NAMALWA (cell line): ENCODE measurements around the gene SELPLG.
"Not testable (repeated sequence)": the region's sequence is repeated elsewhere in the genome, so short reads cannot be mapped to it uniquely, and the experiment has no call there.

Source experiments
- DNase-seq: peaks from one replicate; pipeline ENCODE4 v3.0.0-alpha.2; 2015; ENCODE audit warnings: low spot score

Gene SELPLG

DNA sequence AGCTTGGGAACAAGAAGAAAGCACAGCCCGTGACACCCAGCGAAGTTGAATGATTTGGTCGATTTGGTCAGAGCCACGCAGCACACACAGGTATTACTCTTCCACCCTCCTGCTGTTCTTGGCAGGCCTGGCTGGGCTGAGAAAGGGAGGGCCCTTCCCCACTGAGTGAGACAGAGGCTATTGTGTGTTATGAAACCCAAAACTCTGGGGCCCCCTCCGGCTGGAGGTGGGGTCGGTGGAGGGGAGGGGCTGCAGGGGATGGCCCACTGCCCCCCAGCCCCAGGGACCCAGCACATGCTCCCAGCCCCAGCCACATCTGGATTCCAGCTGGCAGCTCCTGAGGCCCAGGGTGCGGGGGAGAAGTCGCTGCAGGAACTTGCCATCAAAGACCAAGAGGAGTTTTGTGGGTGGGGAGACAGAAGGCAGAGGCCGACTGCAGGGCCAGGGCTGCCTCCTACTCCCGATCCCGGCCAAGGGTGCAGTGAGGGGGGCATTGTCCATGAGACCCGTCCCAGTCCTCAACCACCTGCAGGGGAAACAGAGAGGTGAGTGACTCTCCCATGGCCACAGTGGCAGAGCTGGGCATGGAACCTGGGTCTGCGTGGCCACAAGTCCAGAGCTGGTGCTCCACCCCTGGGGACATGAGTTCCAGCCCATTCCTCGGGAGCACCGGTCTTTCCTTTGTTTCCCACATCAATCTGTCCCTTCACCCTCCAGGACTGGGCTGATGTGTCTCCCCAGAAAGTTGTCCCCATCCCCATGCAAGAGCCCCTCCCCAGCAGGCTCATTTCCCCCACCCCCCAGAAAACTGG is 44.5 kb downstream of the SELPLG start:
- DNase-seq = no peak

DNA sequence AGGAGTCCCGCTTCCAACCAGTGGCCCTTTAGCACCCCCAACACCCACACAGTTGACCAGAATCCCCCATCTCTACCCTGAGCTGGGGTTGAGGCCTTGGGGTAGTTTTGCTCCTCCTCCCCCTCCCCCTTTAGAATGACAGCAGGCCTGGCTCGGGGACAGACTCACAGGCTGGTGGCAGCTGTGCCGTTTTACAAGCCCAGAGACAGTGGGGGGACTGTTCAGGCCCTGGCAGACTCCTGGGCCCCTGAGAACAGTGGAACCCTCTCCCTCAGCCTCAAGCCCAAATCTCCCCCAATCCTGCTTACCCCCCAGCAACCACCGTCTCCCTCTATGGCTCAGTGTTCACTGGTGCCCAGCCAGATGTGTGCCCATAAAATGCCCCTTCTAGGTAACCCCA is 45.9 kb downstream of the SELPLG start:
- DNase-seq = no peak

DNA sequence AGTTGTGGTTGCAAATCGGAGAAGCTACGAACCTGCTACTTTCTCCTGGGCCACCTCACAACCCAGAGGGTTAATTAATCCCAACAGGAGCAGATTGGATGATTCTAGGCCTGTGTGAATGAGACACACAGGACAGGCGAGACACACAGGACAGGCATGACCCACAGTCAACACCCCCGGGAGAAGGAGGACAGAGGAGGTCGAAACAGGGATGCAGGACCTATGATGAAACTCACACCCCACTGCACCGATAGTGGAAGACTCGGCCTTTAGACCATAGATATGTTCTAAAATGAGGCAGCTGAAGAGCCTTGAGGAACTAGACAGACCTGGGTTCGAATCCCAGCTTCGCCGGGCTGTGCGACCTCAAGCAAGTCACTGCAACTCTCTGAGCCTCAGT is 47.4 kb downstream of the SELPLG start:
- no peak for DNase-seq

DNA sequence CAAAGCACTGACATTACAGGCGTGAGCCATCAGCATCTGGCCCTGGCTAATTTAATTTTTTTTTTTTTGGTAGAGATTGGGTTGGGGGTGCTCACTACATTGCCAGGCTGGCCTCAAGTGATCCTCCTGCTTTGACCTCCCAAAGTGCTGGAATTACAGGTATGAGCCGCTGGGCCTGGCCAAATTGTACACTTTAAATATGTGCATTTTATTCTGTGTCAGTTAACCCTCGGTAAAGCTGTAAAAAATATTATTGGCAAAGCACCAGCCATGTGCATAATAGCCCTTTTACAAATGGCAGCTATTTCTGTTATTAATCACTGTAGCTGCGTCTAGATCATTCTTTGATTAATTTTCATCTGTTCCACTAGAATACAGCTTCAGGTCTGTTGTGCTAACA is 47.8 kb downstream of the SELPLG start:
- DNase-seq = no peak

DNA sequence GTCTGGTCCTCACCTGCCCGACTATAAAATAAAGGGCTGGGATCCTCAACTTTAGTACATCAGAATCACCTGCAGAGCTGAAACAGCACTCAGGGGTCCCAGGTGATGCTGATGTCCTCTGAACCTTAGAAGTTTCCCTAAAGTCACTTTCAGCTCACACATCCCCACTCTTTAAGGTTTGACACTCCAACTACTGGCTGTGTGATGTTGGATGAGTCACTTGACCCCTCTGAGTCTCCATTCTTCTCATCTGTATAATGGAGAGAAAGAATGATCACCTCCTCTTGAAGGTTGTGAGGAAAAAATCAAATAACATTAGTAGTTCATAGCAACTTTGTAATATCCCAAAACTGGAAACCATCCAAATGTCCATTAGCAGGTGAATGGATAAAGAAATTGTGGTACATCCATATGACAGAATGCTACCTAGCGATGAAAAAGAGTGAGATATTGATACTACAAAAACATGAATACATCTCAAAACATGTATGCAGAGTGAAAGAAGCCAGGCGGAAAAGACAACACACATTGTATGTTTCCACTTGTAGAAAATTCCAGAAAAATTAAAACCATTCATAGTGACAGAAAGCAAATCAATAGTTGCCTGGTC is 49.1 kb downstream of the SELPLG start:
- DNase-seq = no peak

DNA sequence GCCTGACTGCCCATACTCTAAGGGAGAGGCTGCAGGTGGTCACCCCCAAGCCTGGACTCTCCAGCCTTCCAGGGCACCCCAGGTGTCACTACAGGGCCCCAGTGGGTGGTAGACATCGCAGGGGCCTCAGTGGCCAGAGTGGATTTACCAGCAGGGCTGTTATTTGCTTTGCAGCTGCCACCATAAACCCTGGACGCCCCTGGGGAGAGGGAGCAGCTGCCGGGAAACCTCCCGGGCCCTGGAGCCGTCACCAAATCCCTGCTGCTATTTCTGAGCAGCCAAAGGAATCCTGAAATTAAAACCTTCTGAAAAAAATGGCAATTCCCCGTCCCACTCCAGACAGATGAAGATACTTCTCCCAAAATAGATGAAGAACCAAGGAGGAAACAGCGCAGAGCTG is 49.7 kb downstream of the SELPLG start:
- DNase-seq = no peak

DNA sequence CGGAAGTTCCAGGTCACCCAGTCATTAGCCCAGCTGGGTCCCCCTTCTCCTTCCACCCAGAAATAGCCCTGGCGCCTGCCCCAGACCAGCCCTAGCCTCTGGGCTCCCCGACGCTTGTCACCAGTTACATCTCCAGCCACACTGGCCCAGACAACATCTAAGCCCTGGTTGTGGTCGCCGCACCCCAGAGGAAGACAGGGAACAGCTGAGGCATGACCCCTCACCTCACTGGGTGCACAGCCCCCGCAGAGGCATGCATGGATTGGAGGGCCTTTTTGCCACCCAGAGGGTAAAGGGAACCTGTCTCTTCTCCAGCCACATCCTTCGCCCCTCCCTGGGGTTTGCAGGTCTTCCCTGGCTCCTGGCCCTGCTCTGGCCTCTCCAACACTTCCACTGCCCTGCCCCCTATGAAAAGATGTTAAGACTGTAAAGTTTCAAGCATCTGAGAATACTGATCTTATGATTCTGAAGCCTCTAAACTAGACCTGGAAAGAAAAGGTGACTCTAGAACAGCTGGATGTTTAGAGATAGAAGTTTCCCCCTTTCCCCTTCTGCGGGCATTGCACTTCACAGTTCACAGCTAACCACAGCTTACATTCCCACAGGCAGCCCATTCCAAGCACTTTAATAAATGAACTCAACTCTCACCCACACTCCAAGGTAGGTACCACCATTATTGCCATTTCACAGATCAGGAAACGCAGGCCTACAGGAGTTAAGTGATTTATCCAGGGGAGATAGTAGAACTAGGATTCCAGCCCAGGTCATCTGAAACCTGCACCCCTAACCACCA is 50.5 kb downstream of the SELPLG start:
- DNase-seq = no peak

DNA sequence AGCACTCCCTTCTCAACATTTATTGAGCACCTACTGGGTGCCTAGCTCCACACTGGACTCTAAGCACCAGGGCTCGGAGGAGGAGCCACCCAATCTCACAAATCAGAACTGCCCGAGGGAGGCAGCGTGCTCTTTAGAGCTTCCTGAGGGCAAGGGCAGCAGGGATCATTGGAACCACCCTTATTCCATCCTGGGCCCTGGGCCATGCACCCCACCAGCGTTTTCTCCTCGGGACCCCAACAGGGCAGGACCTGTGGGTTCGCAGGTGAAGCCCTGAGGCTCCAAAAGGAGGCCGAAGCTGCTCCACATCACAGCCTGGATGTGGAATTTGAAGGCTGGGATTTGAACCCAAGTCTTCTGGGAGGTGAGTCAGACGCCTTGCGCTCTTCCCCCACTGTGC is 51.2 kb downstream of the SELPLG start:
- no peak for DNase-seq

DNA sequence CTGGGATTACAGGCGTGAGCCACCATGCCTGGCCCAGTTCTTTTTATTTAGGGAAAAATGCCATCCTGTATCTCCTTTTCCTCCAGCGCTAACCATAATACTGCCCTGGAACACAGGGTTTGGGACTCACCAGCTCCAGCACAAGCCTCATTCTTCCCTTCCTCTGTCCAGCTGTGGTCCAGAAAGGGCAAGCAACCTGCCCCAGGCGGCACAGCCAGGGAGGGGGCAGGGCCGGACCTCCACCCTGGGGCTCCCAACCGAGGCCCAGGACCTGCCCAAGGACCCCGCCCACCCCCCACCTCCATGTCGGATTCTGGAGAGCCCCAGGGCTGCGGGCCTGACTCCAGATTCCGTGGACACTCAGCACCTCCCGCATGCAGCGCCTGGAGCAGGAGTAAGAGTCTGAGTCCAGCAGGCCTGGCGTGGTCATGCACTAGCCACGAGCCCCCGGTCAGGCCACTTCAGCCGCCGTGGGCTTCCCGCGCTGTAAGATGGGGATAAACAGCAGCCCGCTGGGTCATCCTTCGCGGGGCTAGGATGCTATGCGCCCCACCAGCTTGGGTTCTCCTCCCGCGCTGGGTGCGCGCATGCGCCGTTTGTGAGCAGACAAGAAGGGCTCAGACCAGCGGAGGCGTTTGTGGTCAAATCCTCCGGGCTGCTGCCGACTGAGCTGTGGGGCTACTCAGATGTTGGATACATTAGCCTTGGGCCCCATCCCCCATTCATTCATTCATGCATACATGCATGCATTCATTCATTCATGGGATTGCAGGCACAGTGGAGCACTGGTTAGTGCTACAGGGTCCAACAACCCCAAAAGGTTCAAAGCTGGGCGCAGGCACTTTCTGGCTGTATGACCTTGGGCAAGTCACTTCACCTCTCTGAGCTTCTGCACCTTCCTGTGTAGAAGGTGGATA is 52.1 kb downstream of the SELPLG start:
- no peak for DNase-seq

DNA sequence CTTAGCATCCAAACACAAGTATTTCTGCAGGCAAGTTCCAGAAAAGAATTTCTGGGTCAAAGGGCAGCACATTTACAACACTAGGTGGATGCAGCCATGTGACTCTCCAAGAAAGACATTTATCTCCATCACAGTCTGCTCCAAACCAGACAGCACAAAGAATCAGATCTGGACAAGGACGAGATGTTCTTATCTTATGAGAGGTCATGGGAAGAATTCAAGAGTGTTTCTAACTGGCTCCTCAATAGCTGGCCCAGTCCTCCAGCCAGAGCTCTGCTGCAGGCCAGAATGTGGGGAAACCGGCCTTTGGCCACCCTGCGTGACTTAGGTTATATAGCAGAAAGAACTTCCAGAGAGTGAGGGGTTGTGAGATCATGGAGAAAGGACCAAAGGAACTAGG is 53.2 kb downstream of the SELPLG start:
- DNase-seq = no peak

DNA sequence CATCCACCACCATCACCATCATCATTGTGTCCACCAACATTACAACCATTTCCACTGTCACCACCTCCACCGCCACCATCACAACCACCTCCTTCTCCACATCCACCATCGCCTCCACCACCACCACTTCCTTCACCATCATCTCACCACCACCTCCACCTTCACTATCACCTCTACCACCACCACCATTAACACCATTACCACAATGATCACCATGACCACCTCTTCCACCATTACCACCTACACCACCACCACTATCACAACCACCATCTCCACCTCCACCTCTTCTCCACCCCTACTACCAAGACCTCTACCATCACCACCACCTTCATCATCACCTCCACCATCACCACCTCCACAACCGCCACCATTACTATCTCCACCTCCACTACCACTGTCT is 54.9 kb downstream of the SELPLG start:
- DNase-seq = no peak

DNA sequence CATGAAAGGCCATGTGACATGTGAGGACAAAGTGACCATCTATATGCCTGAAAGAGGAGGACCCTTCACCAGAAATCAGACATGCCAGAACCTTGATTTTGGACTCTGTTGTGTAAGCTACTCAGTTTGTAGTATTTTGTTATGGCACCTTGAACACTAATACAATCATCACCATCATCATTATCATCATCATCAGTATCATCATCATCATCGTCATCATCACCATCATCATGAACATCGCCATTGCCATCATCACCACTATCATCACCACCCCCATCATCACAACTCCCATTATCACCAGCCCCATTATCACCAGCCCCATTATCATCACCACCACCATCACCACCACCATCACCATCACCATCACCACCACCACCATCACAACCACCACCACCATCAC is 55.4 kb downstream of the SELPLG start:
- no peak for DNase-seq

DNA sequence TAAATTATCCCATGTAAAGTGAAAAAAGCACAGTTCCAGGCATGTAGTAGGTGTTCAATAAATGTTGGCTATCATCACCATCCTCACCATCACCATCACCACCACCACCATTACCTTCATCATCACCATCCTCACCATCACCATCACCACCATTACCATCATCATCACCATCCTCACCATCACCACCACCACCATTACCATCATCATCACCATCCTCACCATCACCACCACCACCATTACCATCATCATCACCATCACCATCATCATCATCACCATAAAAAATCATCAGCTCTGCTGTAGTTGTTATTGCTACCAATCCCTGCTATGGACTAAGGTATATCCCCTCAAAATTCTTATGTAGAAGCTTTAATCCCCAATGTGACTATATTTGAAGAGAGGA is 56.2 kb downstream of the SELPLG start:
- no peak for DNase-seq

DNA sequence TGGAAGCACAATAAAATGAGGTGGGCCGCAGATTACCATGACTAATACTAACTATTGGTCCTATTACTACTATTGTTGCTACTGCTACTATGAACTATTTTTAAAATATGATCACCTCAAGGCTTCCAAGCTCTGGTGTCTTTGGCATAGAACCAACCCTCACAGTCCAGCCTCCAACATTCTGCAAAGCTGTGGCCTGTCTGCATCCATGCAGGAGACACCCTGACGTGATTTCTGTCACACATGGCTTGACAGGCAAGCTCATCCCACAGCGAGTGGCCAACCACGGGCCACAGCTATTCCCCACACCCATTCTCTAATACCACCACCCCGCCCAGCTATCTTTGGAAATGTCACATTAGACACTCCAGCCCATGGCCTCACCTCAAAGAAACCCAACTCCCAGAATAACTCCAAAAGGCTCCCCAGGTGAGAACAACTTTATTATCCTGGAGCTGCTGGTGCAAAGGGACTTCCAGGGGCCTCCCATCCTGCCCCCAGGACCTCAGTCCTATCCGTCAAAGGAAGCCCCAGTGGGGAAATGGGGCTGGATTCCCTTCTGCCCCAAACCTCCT is 56.9 kb downstream of the SELPLG start:
- no peak for DNase-seq

DNA sequence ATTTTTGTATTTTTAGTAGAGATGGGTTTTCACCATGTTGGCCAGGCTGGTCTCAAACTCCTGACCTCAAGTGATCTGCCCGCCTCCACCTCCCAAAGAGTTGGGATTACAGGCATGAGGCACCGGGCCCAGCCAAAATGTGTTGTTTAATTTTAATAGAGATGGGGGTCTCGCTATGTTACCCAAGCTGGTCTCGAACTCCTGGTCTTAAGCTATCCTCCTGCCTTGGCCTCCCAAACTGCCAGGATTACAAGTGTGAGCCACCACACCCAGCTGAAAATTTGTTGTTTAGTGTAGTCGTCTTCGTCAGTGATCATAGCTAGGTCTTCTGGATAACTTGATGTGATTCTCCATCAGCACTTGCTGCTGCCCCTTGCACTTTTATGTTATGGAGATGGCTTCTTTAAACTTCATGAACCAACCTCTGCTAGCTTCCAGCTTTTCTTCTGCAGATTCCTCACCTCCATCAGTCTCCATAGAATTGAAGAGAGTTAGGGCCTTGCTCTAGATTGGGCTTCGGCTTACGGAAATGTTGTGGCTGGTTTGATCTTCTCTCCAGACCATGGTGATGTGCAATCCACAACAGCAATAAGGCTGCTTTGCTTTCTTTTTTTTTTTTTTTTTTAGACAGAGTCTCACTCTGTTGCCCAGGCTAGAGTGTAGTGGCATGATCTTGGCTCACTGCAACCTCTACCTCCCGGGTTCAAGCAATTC is 58.3 kb downstream of the SELPLG start:
- no peak for DNase-seq

DNA sequence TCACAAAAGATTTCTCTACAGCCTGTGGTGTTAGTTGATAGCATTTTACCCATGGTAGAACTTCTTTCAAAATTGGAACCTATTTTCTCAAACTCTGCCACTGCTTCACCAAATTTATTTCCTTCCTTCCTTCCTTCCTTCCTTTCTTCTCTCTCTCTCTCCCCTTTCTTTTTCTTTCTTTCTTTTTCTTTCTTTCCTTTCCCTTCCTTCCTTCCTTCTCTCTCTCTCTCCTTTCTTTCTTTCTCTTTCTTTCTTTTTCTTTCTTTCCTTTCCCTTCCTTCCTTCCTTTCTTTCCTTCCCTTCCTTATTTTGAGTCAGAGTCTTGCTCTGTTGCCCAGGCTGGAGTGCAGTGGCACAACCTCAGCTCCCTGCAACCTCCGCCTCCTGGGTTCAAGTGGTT is 59.4 kb downstream of the SELPLG start:
- not testable (repeated sequence) for DNase-seq

DNA sequence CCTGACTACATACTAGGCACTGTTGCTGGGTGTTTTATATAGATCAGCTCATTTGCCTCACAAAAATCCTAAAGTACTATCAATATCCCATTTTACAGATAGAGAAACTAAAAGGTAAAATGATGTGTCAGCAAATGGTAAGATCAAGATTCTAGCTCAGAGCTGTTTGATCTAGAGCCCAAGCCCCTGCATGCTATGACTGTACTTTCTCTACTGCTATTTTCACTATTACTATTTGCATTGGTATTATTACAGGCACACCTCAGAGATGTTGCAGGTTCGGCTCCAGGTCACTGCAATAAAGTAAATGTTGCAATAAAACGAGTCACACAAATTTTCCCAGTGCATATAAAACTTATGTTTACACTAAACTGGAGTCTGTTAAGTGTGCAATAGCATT is 60.4 kb downstream of the SELPLG start:
- DNase-seq = no peak

DNA sequence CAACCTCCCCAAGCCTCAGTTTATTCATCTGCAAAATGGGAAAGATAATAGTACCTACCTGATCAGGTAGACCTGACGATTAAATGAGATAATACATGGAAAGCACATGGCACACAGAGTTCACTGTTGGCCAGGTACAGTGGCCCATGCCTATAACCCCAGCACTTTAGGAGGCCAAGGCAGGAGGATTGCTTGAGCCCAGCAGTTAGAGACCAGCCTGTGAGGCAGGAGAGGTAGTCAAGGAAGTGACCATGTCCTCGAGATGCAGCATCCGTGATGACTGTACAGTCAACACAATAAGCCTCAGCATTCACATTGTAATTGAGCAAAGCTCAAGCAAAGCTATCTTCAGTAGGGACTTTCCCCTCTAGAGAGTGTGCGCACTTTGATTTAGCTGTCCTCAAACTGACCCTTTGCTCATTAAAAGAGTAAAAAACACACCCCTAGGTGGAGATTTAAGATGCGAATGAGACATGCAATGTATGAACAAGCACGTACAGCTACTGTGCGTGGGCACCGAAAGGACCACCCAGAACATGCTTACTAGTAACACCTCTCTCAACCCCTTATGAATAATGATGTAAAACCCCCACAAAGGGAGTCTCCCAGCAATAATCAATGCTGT is 61.4 kb downstream of the SELPLG start:
- no peak for DNase-seq
